K562 (cell line): ENCODE results near the gene GOLGA5. TPM values are rescaled to one million over a fixed set of nuclear protein-coding genes. Genes with fewer than 3 reads are reported as not detected.

Experiments used
- CAMTA2 ChIP-seq: fragments of 250-450 bp; sonication (Bioruptor Pico); conservative IDR thresholded peaks from 2 replicates; pipeline ENCODE4 v1.5.1; 2022
- CBX2 ChIP-seq: fragments of 200-600 bp; sonication (generic); IDR thresholded peaks from one replicate; pipeline ENCODE4 v1.6.1; 2012; ENCODE audit warnings: mild to moderate bottlenecking, low read length, inconsistent platforms; ENCODE audit not compliant: insufficient read depth, poor library complexity, severe bottlenecking
- E2F3 ChIP-seq: fragments of 250-450 bp; sonication (Bioruptor Pico); IDR thresholded peaks from 2 replicates; pipeline ENCODE4 v1.4.0; 2020; ENCODE audit warnings: mild to moderate bottlenecking
- ETS2 ChIP-seq: IDR thresholded peaks from 2 replicates; pipeline ENCODE4 v1.6.1; 2016; ENCODE audit warnings: borderline replicate concordance, missing genetic modification characterization, mild to moderate bottlenecking, moderate library complexity, missing compliant biosample characterization; ENCODE audit not compliant: poor library complexity, severe bottlenecking
- HCFC1 ChIP-seq: IDR thresholded peaks from 2 replicates; pipeline ENCODE4 v1.6.1; 2012; ENCODE audit warnings: low read depth, low read length, improper control_type of control experiment
- HSF4 ChIP-seq: fragments of 250-450 bp; sonication (Bioruptor Pico); IDR thresholded peaks from 2 replicates; pipeline ENCODE4 v2.1.2; 2022; ENCODE audit warnings: mild to moderate bottlenecking, moderate library complexity, borderline replicate concordance
- MAZ ChIP-seq, 2 experiments: fragments of 450-650 bp in 1 of 2; sonication (generic) in 1 of 2; formaldehyde crosslinking; IDR thresholded peaks in 1 of 2; conservative IDR thresholded peaks in 1 of 2; 2 replicates each; pipeline versions ENCODE4 v1.4.0 to v1.5.0; 2020; ENCODE audit warnings: mild to moderate bottlenecking in 1 of 2, missing genetic modification reagents in 1 of 2
- MYBL2 ChIP-seq, 2 experiments: fragments of 450-650 bp in 1 of 2; sonication (generic) in 1 of 2; formaldehyde crosslinking in 1 of 2; IDR thresholded peaks; 2 replicates each; pipeline versions ENCODE4 v1.6.1 to v1.8.1; 2017 to 2022; ENCODE audit warnings: borderline replicate concordance in 1 of 2, inconsistent platforms in 1 of 2, low read depth in 1 of 2, mild to moderate bottlenecking in 1 of 2, missing genetic modification reagents in 1 of 2, moderate library complexity in 1 of 2
- NEUROD1 ChIP-seq: fragments of 150-350 bp; IDR thresholded peaks from 2 replicates; pipeline ENCODE4 v1.6.1; 2014; ENCODE audit warnings: borderline replicate concordance, low read length, low read depth; ENCODE audit not compliant: partially characterized antibody
- SMARCB1 ChIP-seq: IDR thresholded peaks from 2 replicates; pipeline ENCODE4 v1.6.1; 2011; ENCODE audit warnings: improper control_type of control experiment, low read depth; ENCODE audit not compliant: insufficient read length
- SRSF9 ChIP-seq: fragments of 200-400 bp; formaldehyde crosslinking; IDR thresholded peaks from 2 replicates; pipeline ENCODE4 v1.6.1; 2017; ENCODE audit warnings: low read depth, low read length, borderline replicate concordance
- ZNF133 ChIP-seq: fragments of 250-450 bp; sonication (Bioruptor Pico); IDR thresholded peaks from 2 replicates; pipeline ENCODE4 v1.4.0; 2020; ENCODE audit warnings: mild to moderate bottlenecking
- ZNF707 ChIP-seq: fragments of 250-450 bp; sonication (Bioruptor Pico); conservative IDR thresholded peaks from 2 replicates; pipeline ENCODE4 v1.8.0; 2022; ENCODE audit warnings: inconsistent platforms, mild to moderate bottlenecking, moderate library complexity
- ZNF778 ChIP-seq: fragments of 450-650 bp; formaldehyde crosslinking; IDR thresholded peaks from 2 replicates; pipeline ENCODE4 v1.4.0; 2020; ENCODE audit warnings: mild to moderate bottlenecking, moderate library complexity
- polyA plus RNA-seq, 8 experiments: library from polyadenylated mRNA; depleted of rRNA in 4 of 8; stranded (reverse) in 5 of 8; unstranded in 3 of 8; fragments of >200 nt; fragmentation: Nextera tagmentation in 2 of 8; fragmentation: Illumina TruSeq in 1 of 8; extraction: Ambion mirVana in 2 of 8; extraction: Trizol in 1 of 8; gene quantifications; 2 replicates each; pipeline versions ENCODE4 v1.2.1 to v1.2.3, GENCODE V29; 2011 to 2014; ENCODE audit warnings: inconsistent platforms in 1 of 8, missing spikeins in 1 of 8
- total RNA-seq, 7 experiments: library from RNA; depleted of rRNA in 6 of 7; stranded (reverse); fragments of >200 nt in 6 of 7; fragmentation: Illumina TruSeq in 2 of 7; extraction: Trizol in 2 of 7; gene quantifications; 2 replicates each; pipeline versions ENCODE4 v1.2.1 to v1.2.3, GENCODE V29; 2011 to 2021; ENCODE audit warnings: low replicate concordance in 1 of 7
- TF ChIP-seq, protein P1 (sequence below), 2 experiments: fragments of 450-650 bp in 1 of 2; IDR thresholded peaks; 2 replicates each; pipeline ENCODE4 v1.6.1; 2011 to 2017; ENCODE audit warnings: low read depth in 2 of 2, antibody characterized with exemption in 1 of 2, borderline replicate concordance in 1 of 2, low read length in 1 of 2, mild to moderate bottlenecking in 1 of 2, mixed read lengths in 1 of 2; ENCODE audit not compliant: control insufficient read depth in 1 of 2
- TF ChIP-seq, protein P2 (sequence below): fragments of 200-800 bp; sonication (Bioruptor generic); IDR thresholded peaks from 2 replicates; pipeline ENCODE4 v1.6.1; 2017; ENCODE audit warnings: missing genetic modification characterization, missing compliant biosample characterization

Gene GOLGA5
- total and polyA plus RNA-seq, 9 of the 15 experiments (the other 6 are each of a cell fraction or from before 2014, with no cell fraction given) = 5.7 to 19.6 (median 12.7) TPM

DNA sequence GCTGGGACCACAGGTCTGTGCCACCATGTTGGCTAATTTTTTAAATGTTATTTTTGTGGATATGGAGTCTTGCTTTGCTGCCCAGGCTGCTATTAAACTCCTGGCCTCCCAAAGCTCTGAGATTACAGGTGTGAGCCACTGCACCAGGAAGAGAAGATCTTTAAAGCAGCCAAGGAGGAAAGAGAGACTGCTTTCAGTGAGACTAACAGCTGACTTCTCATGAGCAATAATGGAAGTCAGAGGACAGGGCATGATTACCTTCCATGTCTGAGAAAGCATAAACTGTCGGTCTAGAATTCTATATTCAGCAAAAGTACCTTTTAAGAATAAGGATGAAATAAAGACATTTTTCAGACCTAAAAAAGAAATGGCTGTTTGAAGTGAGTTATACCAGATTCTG lies 71.6 kb downstream of the GOLGA5 start (continued):
- no peak for TF ChIP-seq CAMTA2 (CRISPR knock-in tag)
- TF ChIP-seq ETS2 (tag) = no peak
- TF ChIP-seq MYBL2 (IDR thresholded peaks at IDR 0.05; ENCODE audit: low read depth) = no peak
- TF ChIP-seq MYBL2 (CRISPR knock-in tag; IDR thresholded peaks at IDR 0.05; ENCODE audit: borderline replicate concordance) = no peak
- TF ChIP-seq HCFC1 = no peak
- TF ChIP-seq, protein P1, sequence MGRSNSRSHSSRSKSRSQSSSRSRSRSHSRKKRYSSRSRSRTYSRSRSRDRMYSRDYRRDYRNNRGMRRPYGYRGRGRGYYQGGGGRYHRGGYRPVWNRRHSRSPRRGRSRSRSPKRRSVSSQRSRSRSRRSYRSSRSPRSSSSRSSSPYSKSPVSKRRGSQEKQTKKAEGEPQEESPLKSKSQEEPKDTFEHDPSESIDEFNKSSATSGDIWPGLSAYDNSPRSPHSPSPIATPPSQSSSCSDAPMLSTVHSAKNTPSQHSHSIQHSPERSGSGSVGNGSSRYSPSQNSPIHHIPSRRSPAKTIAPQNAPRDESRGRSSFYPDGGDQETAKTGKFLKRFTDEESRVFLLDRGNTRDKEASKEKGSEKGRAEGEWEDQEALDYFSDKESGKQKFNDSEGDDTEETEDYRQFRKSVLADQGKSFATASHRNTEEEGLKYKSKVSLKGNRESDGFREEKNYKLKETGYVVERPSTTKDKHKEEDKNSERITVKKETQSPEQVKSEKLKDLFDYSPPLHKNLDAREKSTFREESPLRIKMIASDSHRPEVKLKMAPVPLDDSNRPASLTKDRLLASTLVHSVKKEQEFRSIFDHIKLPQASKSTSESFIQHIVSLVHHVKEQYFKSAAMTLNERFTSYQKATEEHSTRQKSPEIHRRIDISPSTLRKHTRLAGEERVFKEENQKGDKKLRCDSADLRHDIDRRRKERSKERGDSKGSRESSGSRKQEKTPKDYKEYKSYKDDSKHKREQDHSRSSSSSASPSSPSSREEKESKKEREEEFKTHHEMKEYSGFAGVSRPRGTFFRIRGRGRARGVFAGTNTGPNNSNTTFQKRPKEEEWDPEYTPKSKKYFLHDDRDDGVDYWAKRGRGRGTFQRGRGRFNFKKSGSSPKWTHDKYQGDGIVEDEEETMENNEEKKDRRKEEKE (IDR thresholded peaks at IDR 0.05; ENCODE audit: borderline replicate concordance in 1 of 2, control insufficient read depth in 1 of 2, low read depth in 2 of 2, low read length in 1 of 2) = no peak
- no peak for TF ChIP-seq ZNF778
- TF ChIP-seq ZNF133 = no peak
- no peak for TF ChIP-seq SMARCB1
- no peak for TF ChIP-seq MAZ (CRISPR knock-in tag; conservative IDR thresholded peaks at IDR 0.05 in 1 of 2, IDR thresholded peaks at IDR 0.05 in 1 of 2)
- TF ChIP-seq E2F3 (CRISPR knock-in tag) = no peak
- no peak for TF ChIP-seq CBX2
- TF ChIP-seq ZNF707 = no peak
- TF ChIP-seq, protein P2, sequence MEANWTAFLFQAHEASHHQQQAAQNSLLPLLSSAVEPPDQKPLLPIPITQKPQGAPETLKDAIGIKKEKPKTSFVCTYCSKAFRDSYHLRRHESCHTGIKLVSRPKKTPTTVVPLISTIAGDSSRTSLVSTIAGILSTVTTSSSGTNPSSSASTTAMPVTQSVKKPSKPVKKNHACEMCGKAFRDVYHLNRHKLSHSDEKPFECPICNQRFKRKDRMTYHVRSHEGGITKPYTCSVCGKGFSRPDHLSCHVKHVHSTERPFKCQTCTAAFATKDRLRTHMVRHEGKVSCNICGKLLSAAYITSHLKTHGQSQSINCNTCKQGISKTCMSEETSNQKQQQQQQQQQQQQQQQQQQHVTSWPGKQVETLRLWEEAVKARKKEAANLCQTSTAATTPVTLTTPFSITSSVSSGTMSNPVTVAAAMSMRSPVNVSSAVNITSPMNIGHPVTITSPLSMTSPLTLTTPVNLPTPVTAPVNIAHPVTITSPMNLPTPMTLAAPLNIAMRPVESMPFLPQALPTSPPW (CRISPR knock-in tag) = no peak
- TF ChIP-seq SRSF9 = no peak
- TF ChIP-seq HSF4 (CRISPR knock-in tag) = no peak
- TF ChIP-seq NEUROD1 = no peak
